T-cell (primary cell): ENCODE measurements around the gene CLN3. TPM values are rescaled to one million over a fixed set of nuclear protein-coding genes. Genes with fewer than 3 reads are reported as not detected.
A peak's percentile ranks its signal among the peaks of the same experiment; 100 is the strongest.

Experiments used
- ATAC-seq, 4 experiments: fragments of 200-7000 bp in 3 of 4; fragments of 150-1000 bp in 1 of 4; cut with Tn5 transposase; replicated peaks in 1 of 4; 1 replicate in 3 of 4; 2 replicates in 1 of 4; pipeline ENCODE4 v1.10.0; 2021; ENCODE audit warnings: moderate library complexity in 3 of 4, mild to moderate bottlenecking in 2 of 4, moderate number of reproducible peaks in 1 of 4
- CTCF ChIA-PET, 2 donors: fragments of 300-600 bp; sonication (Branson Sonifier 250); formaldehyde crosslinking; loops; one replicate each; lab custom pipeline; 2022; ENCODE audit warnings: antibody characterized with exemption in 2 of 2; lab: Charles Lee
- POLR2A ChIA-PET, 2 donors: fragments of 300-600 bp; sonication (Branson Sonifier 250); formaldehyde crosslinking; loops; one replicate each; lab custom pipeline; 2022; ENCODE audit warnings: antibody characterized with exemption in 2 of 2; lab: Charles Lee
- DNase-seq, 35 experiments: peaks; one replicate each; pipeline versions ENCODE4 v3.0.0 to v3.0.0-alpha.2; 2013 to 2023
- H3K27ac ChIP-seq: one replicate; pipeline ENCODE4 v1.5.1; 2013; ENCODE audit warnings: low read length
- H3K27me3 ChIP-seq, 2 experiments: replicated peaks in 1 of 2; 1 replicate in 1 of 2; 2 replicates in 1 of 2; pipeline versions ENCODE4 v1.6.1 to v1.7.0; 2013; ENCODE audit warnings: low read length in 1 of 2, mixed read lengths in 1 of 2; ENCODE audit not compliant: control insufficient read depth in 2 of 2, insufficient read depth in 2 of 2; ENCODE audit errors: extremely low read depth in 1 of 2
- H3K36me3 ChIP-seq, 2 donors: 1 replicate in 1 of 2; 2 replicates in 1 of 2; pipeline versions ENCODE4 v1.6.1 to v1.7.0; 2013; ENCODE audit warnings: low read length in 1 of 2; ENCODE audit not compliant: control insufficient read depth in 2 of 2, insufficient read depth in 1 of 2; ENCODE audit errors: extremely low read depth in 1 of 2
- H3K4me1 ChIP-seq, 2 experiments: 1 replicate in 1 of 2; 2 replicates in 1 of 2; pipeline versions ENCODE4 v1.6.1 to v1.7.0; 2013; ENCODE audit warnings: low read length in 2 of 2, mixed read lengths in 1 of 2; ENCODE audit not compliant: insufficient read depth in 2 of 2, control insufficient read depth in 1 of 2; ENCODE audit errors: extremely low read depth in 1 of 2
- H3K4me3 ChIP-seq, 2 donors: 1 replicate in 1 of 2; 2 replicates in 1 of 2; pipeline versions ENCODE4 v1.5.1 to v1.7.0; 2013; ENCODE audit warnings: mild to moderate bottlenecking in 2 of 2, low read length in 1 of 2, moderate library complexity in 1 of 2; ENCODE audit not compliant: control insufficient read depth in 1 of 2; ENCODE audit errors: extremely low read depth in 1 of 2
- H3K9me3 ChIP-seq: 2 replicates; pipeline ENCODE4 v1.7.0; 2013
- H3K27ac Mint-ChIP-seq, 2 donors: one replicate each; pipeline ENCODE4 v1.8.0; 2020 to 2021; ENCODE audit warnings: mild to moderate bottlenecking in 2 of 2, mixed read lengths in 2 of 2
- H3K27me3 Mint-ChIP-seq, 2 donors: one replicate each; pipeline ENCODE4 v1.8.0; 2021 to 2022; ENCODE audit warnings: mixed read lengths in 2 of 2
- H3K36me3 Mint-ChIP-seq: one replicate; pipeline ENCODE4 v1.8.0; 2021; ENCODE audit warnings: mixed read lengths
- H3K4me1 Mint-ChIP-seq, 3 donors: one replicate each; pipeline ENCODE4 v1.8.0; 2020 to 2022; ENCODE audit warnings: mixed read lengths in 3 of 3, mild to moderate bottlenecking in 1 of 3
- H3K4me3 Mint-ChIP-seq, 3 donors: one replicate each; pipeline ENCODE4 v1.8.0; 2020 to 2022; ENCODE audit warnings: mild to moderate bottlenecking in 3 of 3, mixed read lengths in 3 of 3, moderate library complexity in 3 of 3
- H3K9me3 Mint-ChIP-seq, 3 donors: one replicate each; pipeline ENCODE4 v1.8.0; 2020 to 2022; ENCODE audit warnings: mixed read lengths in 3 of 3
- WGBS: methylation state at CpG from one replicate; pipeline ENCODE4 v1.1.5; 2013; ENCODE audit warnings: missing lambda C conversion rate; ENCODE audit not compliant: insufficient coverage; 5-methylcytosine and 5-hydroxymethylcytosine counted together
- total RNA-seq, 35 experiments: library from RNA in 6 of 35; stranded (reverse) in 6 of 35; fragments of 120-200 nt in 1 of 35; gene quantifications; one replicate each; pipeline versions ENCODE4 v1.2.1 to v1.2.4 and lab custom pipeline; 2013 to 2026

Gene CLN3
- total RNA-seq, 5 donors from 2014 or later (not counting 1 experiment from before 2014, with no cell fraction given) = 48.4 to 68.6 (median 61.1) TPM

GRCh38 chr16:28499854-28500253 lies 8.0 kb upstream of the CLN3 start:
- peaks cover 3 to 37% of the 10 kb centered on the region in 2 experiments for H3K4me1 ChIP-seq
- DNase-seq (no peak), ATAC-seq (no peak)
- Mint-ChIP-seq H3K4me3 (no peak overlapping the region), H3K9me3 (no peaks in the 10 kb centered on the region), H3K27ac (peak overlapping the region; percentile 18 to 42), H3K4me1 (peaks cover 28 to 40% (median 40%) of the 10 kb centered on the region in 3 donors), H3K27me3 (no peaks in the 10 kb centered on the region), H3K36me3 (peaks cover 7% of the 10 kb centered on the region)
- H3K9me3 ChIP-seq = no peaks in the 10 kb centered on the region
- H3K27ac ChIP-seq = no peak overlapping the region
- H3K4me3 ChIP-seq = no peak overlapping the region
- 90% methylated on average over 7 of the region's 10 CpGs for WGBS
- peaks cover 0 to 17% of the 10 kb centered on the region in 2 donors for H3K36me3 ChIP-seq
- POLR2A ChIA-PET = no interaction called here
- H3K27me3 ChIP-seq = no peaks in the 10 kb centered on the region
- CTCF ChIA-PET = no interaction called here

GRCh38 chr16:28498666-28499381 lies 7.0 kb upstream of the CLN3 start:
- no peaks in the 10 kb centered on the region for H3K9me3 ChIP-seq
- no peaks in the 10 kb centered on the region for H3K27me3 ChIP-seq
- Mint-ChIP-seq H3K27ac (peak overlapping the region; percentile 50 to 58), H3K36me3 (peaks cover 7% of the 10 kb centered on the region), H3K4me3 (no peak overlapping the region), H3K9me3 (no peaks in the 10 kb centered on the region), H3K27me3 (no peaks in the 10 kb centered on the region), H3K4me1 (peaks cover 38 to 50% (median 50%) of the 10 kb centered on the region in 3 donors)
- CTCF ChIA-PET = no interaction called here
- 94% methylated on average over 10 of the region's 15 CpGs for WGBS
- peaks cover 0 to 17% of the 10 kb centered on the region in 2 donors for H3K36me3 ChIP-seq
- H3K4me1 ChIP-seq = peaks cover 3 to 47% of the 10 kb centered on the region in 2 experiments
- H3K27ac ChIP-seq = no peak overlapping the region
- POLR2A ChIA-PET = no interaction called here
- H3K4me3 ChIP-seq = no peak overlapping the region
- ATAC-seq = no peak
- DNase-seq = no peak

GRCh38 chr16:28497861-28498599 lies 6.2 kb upstream of the CLN3 start:
- ChIA-PET CTCF (no interaction called here), POLR2A (no interaction called here)
- H3K4me1 ChIP-seq = peaks cover 6 to 55% of the 10 kb centered on the region in 2 experiments
- H3K36me3 ChIP-seq = peaks cover 0 to 17% of the 10 kb centered on the region in 2 donors
- DNase-seq = no peak
- Mint-ChIP-seq H3K9me3 (no peaks in the 10 kb centered on the region), H3K36me3 (peaks cover 7% of the 10 kb centered on the region), H3K4me1 (peaks cover 46 to 58% (median 58%) of the 10 kb centered on the region in 3 donors), H3K27me3 (no peaks in the 10 kb centered on the region), H3K4me3 (peak overlapping the region in 1 of 3 donors; percentile 96), H3K27ac (peak overlapping the region; percentile 50 to 97)
- H3K4me3 ChIP-seq = no peak overlapping the region
- no peaks in the 10 kb centered on the region for H3K9me3 ChIP-seq
- no peak overlapping the region for H3K27ac ChIP-seq
- ATAC-seq = no peak
- no peaks in the 10 kb centered on the region for H3K27me3 ChIP-seq
- WGBS = 98% methylated on average over 32 of the region's 33 CpGs

GRCh38 chr16:28497386-28497785 lies 5.5 kb upstream of the CLN3 start:
- Mint-ChIP-seq H3K9me3 (no peaks in the 10 kb centered on the region), H3K27me3 (no peaks in the 10 kb centered on the region), H3K4me1 (peaks cover 50 to 63% (median 61%) of the 10 kb centered on the region in 3 donors), H3K4me3 (peak overlapping the region in 1 of 3 donors; percentile 96), H3K36me3 (peaks cover 7% of the 10 kb centered on the region), H3K27ac (peak overlapping the region; percentile 97 to 100)
- Histone ChIP-seq H3K27ac (no peak overlapping the region), H3K27me3 (no peaks in the 10 kb centered on the region), H3K9me3 (no peaks in the 10 kb centered on the region), H3K4me1 (peaks cover 9 to 61% of the 10 kb centered on the region in 2 experiments), H3K36me3 (peaks cover 0 to 17% of the 10 kb centered on the region in 2 donors), H3K4me3 (no peak overlapping the region)
- no peak for ATAC-seq
- ChIA-PET POLR2A (no interaction called here), CTCF (interaction anchor here in 1 of 2 donors (0.6 kb wide), 1 partner anchor 12 kb away, joined by 4 read pairs; no protein-coding TSS in a partner anchor)
- 96% methylated on average over 8 of the region's 9 CpGs for WGBS
- no peak for DNase-seq

- Mint-ChIP-seq H3K36me3 (peaks cover 7% of the 10 kb centered on the region), H3K4me1 (peaks cover 55 to 69% (median 67%) of the 10 kb centered on the region in 3 donors), H3K27ac (peak overlapping the region; percentile 97 to 100), H3K4me3 (peak overlapping the region in 1 of 3 donors; percentile 96), H3K27me3 (no peaks in the 10 kb centered on the region), H3K9me3 (no peaks in the 10 kb centered on the region)
- peak overlapping the region; percentile 84 for H3K27ac ChIP-seq
- peaks cover 0 to 17% of the 10 kb centered on the region in 2 donors for H3K36me3 ChIP-seq
- H3K4me1 ChIP-seq = peaks cover 9 to 61% of the 10 kb centered on the region in 2 experiments
- POLR2A ChIA-PET = no interaction called here
- CTCF ChIA-PET = interaction anchor here in 1 of 2 donors (0.6 kb wide), 2 partner anchors 8 to 12 kb away, joined by 3 to 4 read pairs; no protein-coding TSS in a partner anchor
- H3K27me3 ChIP-seq = no peaks in the 10 kb centered on the region
- 94% methylated on average over 18 of the region's 19 CpGs for WGBS
- ATAC-seq (no peak), DNase-seq (no peak)
- no peaks in the 10 kb centered on the region for H3K9me3 ChIP-seq
- H3K4me3 ChIP-seq = no peak overlapping the region
Measured at GRCh38 chr16:28496844-28497243, 5.0 kb upstream of the CLN3 start.
